Vagina (tissue), 2 donors: ENCODE results near the gene ICOSLG.

Experiments used
- POLR2AphosphoS5 ChIP-seq, 2 donors: sonication (generic); formaldehyde crosslinking; IDR thresholded peaks; one replicate each; pipeline ENCODE4 v1.9.0; 2017; ENCODE audit warnings: antibody characterized with exemption in 2 of 2, mild to moderate bottlenecking in 2 of 2, low read depth in 1 of 2; ENCODE audit not compliant: insufficient read depth in 1 of 2
- TF ChIP-seq, protein P1 (sequence below), 3 experiments: fragments of 450-650 bp in 2 of 3; fragments of 200-600 bp in 1 of 3; sonication (generic) in 1 of 3; IDR thresholded peaks; one replicate each; pipeline ENCODE4 v1.5.1; 2017 to 2019; ENCODE audit warnings: antibody characterized with exemption in 3 of 3, mild to moderate bottlenecking in 2 of 3, moderate library complexity in 2 of 3

- TF ChIP-seq, protein P1, sequence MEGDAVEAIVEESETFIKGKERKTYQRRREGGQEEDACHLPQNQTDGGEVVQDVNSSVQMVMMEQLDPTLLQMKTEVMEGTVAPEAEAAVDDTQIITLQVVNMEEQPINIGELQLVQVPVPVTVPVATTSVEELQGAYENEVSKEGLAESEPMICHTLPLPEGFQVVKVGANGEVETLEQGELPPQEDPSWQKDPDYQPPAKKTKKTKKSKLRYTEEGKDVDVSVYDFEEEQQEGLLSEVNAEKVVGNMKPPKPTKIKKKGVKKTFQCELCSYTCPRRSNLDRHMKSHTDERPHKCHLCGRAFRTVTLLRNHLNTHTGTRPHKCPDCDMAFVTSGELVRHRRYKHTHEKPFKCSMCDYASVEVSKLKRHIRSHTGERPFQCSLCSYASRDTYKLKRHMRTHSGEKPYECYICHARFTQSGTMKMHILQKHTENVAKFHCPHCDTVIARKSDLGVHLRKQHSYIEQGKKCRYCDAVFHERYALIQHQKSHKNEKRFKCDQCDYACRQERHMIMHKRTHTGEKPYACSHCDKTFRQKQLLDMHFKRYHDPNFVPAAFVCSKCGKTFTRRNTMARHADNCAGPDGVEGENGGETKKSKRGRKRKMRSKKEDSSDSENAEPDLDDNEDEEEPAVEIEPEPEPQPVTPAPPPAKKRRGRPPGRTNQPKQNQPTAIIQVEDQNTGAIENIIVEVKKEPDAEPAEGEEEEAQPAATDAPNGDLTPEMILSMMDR (IDR thresholded peaks at IDR 0.05), result no peak
- no peak for TF ChIP-seq POLR2AphosphoS5 (IDR thresholded peaks at IDR 0.05; ENCODE audit: insufficient read depth in 1 of 2, low read depth in 1 of 2)
Observed at GRCh38 chr21:44281801-44282200, 41.1 kb upstream of the ICOSLG start.
